K562 (cell line): ENCODE measurements around the gene KRT81. TPM values are rescaled to one million over a fixed set of nuclear protein-coding genes. Genes with fewer than 3 reads are reported as not detected.

Experiments
- ATAC-seq: fragments of 200-7000 bp; cut with Tn5 transposase; 3 replicates; pipeline ENCODE4 v1.9.1; 2020; ENCODE audit warnings: moderate library complexity
- BruUV-seq: library from RNA; stranded (reverse); fragments of 400-500 nt; replicated peaks from 2 replicates; lab custom pipeline; 2021; lab: Mats Ljungman, UMichigan
- CTCF ChIA-PET: fragments of 300-600 bp; formaldehyde crosslinking; extraction: SDS; loops from one replicate; lab custom pipeline; 2021; ENCODE audit warnings: low intra/inter-chr PET ratio; lab: Yijun Ruan, JAX
- POLR2A ChIA-PET: fragments of 300-600, 350-650 bp; sonication (Branson Sonifier 250); formaldehyde crosslinking; extraction: SDS; loops from one replicate; lab custom pipeline; 2021; ENCODE audit warnings: antibody characterized with exemption, inconsistent platforms; lab: Yijun Ruan, JAX
- DNase-seq, 4 experiments: peaks; one replicate each; pipeline versions ENCODE4 v3.0.0 to v3.0.0-alpha.2; 2011 to 2018; ENCODE audit warnings: low spot score in 3 of 4, mixed read lengths in 3 of 4; ENCODE audit errors: extremely low read depth in 1 of 4
- FAIRE-seq: peaks from 2 replicates; lab custom pipeline; 2011; peaks lifted over from hg19 to GRCh38; lab: Jason Lieb, UNC
- H2AFZ ChIP-seq: 2 replicates; pipeline ENCODE4 v1.6.0; 2011; ENCODE audit warnings: low read depth, low read length, control low read depth, inconsistent platforms
- H3K27ac ChIP-seq: fragments of 200-600 bp; 3 replicates; pipeline ENCODE4 v1.8.0; 2011; ENCODE audit warnings: low read depth, mild to moderate bottlenecking, control low read depth, inconsistent platforms, low read length, moderate library complexity, mixed read lengths; ENCODE audit errors: extremely low read depth
- H3K27me3 ChIP-seq, 2 experiments: fragments of 300-600 bp in 1 of 2; 2 replicates in 1 of 2; 3 replicates in 1 of 2; pipeline versions ENCODE4 v1.6.0 to v1.8.0; 2011; ENCODE audit warnings: inconsistent platforms in 2 of 2, low read length in 2 of 2, mild to moderate bottlenecking in 1 of 2, mixed read lengths in 1 of 2, moderate library complexity in 1 of 2; ENCODE audit not compliant: control insufficient read depth in 2 of 2, insufficient read depth in 2 of 2
- H3K36me3 ChIP-seq: fragments of 300-600 bp; 3 replicates; pipeline ENCODE4 v1.8.0; 2011; ENCODE audit warnings: mild to moderate bottlenecking, low read length, inconsistent platforms; ENCODE audit not compliant: control insufficient read depth, insufficient read depth
- H3K4me1 ChIP-seq, 2 experiments: fragments of 200-600 bp in 1 of 2; replicated peaks in 1 of 2; 2 replicates in 1 of 2; 3 replicates in 1 of 2; pipeline versions ENCODE4 v1.5.1 to v1.8.0; 2011; ENCODE audit warnings: inconsistent platforms in 2 of 2, low read length in 2 of 2, mild to moderate bottlenecking in 1 of 2, mixed read lengths in 1 of 2, moderate library complexity in 1 of 2; ENCODE audit not compliant: control insufficient read depth in 2 of 2, insufficient read depth in 2 of 2
- H3K4me2 ChIP-seq: 2 replicates; pipeline ENCODE4 v1.6.1; 2011; ENCODE audit warnings: low read length, control low read depth, inconsistent platforms, mixed read lengths; ENCODE audit not compliant: insufficient read depth
- H3K4me3 ChIP-seq: fragments of 200-600 bp; sonication (generic), shearing (Covaris generic); 2 replicates; pipeline ENCODE4 v1.5.1; 2016; ENCODE audit warnings: control low read depth, inconsistent platforms
- H3K79me2 ChIP-seq: fragments of 200-600 bp; 3 replicates; pipeline ENCODE4 v1.8.0; 2011; ENCODE audit warnings: low read length, inconsistent platforms; ENCODE audit not compliant: control insufficient read depth, insufficient read depth
- H3K9ac ChIP-seq, 2 experiments: 2 replicates each; pipeline versions ENCODE4 v1.6.0 to v1.6.1; 2011; ENCODE audit warnings: low read depth in 2 of 2, low read length in 2 of 2, control low read depth in 1 of 2, inconsistent platforms in 1 of 2, mild to moderate bottlenecking in 1 of 2, mixed read lengths in 1 of 2; ENCODE audit not compliant: insufficient read depth in 1 of 2
- H3K9me1 ChIP-seq: one replicate; pipeline ENCODE4 v1.6.0; 2011; ENCODE audit warnings: inconsistent platforms, mild to moderate bottlenecking, low read length, moderate library complexity; ENCODE audit not compliant: control insufficient read depth, insufficient read depth
- H3K9me3 ChIP-seq: replicated peaks from 2 replicates; pipeline ENCODE4 v1.5.1; 2011; ENCODE audit warnings: low read depth, low read length, inconsistent platforms; ENCODE audit not compliant: control insufficient read depth, insufficient read depth
- H4K20me1 ChIP-seq: replicated peaks from 2 replicates; pipeline ENCODE4 v1.6.1; 2011; ENCODE audit warnings: low read length, inconsistent platforms, mixed read lengths; ENCODE audit not compliant: control insufficient read depth, insufficient read depth
- ELK3 ChIP-seq: fragments of 450-650 bp; formaldehyde crosslinking; IDR thresholded peaks from 2 replicates; pipeline ENCODE4 v1.4.0; 2020; ENCODE audit warnings: mild to moderate bottlenecking
- HES1 ChIP-seq: fragments of 450-650 bp; IDR thresholded peaks from 2 replicates; pipeline ENCODE4 v1.6.1; 2016; ENCODE audit warnings: low read depth, mild to moderate bottlenecking, moderate library complexity
- HNRNPK ChIP-seq: fragments of 200-400 bp; formaldehyde crosslinking; IDR thresholded peaks from one replicate; pipeline ENCODE4 v1.6.1; 2018; ENCODE audit warnings: mild to moderate bottlenecking, low read depth, low read length; ENCODE audit not compliant: poor library complexity, severe bottlenecking
- PTBP1 ChIP-seq: fragments of 200-400 bp; formaldehyde crosslinking; IDR thresholded peaks from 2 replicates; pipeline ENCODE4 v1.6.1; 2017; ENCODE audit warnings: low read depth, low read length
- SIRT6 ChIP-seq: IDR thresholded peaks from one replicate; pipeline ENCODE4 v1.6.1; 2012; ENCODE audit warnings: low read depth, mild to moderate bottlenecking, control low read depth, inconsistent platforms, low read length, moderate library complexity
- TGIF2 ChIP-seq: sonication (generic); formaldehyde crosslinking; IDR thresholded peaks from 2 replicates; pipeline ENCODE4 v1.8.1; 2022; ENCODE audit warnings: mild to moderate bottlenecking, missing genetic modification reagents, moderate library complexity
- ZNF280B ChIP-seq: fragments of 250-450 bp; sonication (Bioruptor Pico); IDR thresholded peaks from 2 replicates; pipeline ENCODE4 v1.5.1; 2021; ENCODE audit warnings: mild to moderate bottlenecking
- WGBS: fragments of 100-300 bp; shearing (Covaris generic); methylation state at CpG from one replicate; pipeline ENCODE4 v1.1.6; 2016; ENCODE audit warnings: low coverage, mixed read lengths; ENCODE audit not compliant: insufficient coverage; ENCODE audit errors: missing lambda C conversion rate; 5-methylcytosine and 5-hydroxymethylcytosine counted together
- in situ Hi-C: fragments of 300-500 bp; cut with MboI; formaldehyde crosslinking; loops from 4 replicates; pipeline ENCODE4 v1.15.0; 2018; ENCODE audit warnings: inconsistent platforms, mixed read lengths
- intact Hi-C: fragments of 100-400 bp; cut with micrococcal nuclease; formaldehyde crosslinking; loops from 2 replicates; pipeline ENCODE4 v1.14.2; 2022
- polyA plus RNA-seq, 8 experiments: library from polyadenylated mRNA; depleted of rRNA in 4 of 8; stranded (reverse) in 5 of 8; unstranded in 3 of 8; fragments of >200 nt; fragmentation: Nextera tagmentation in 2 of 8; fragmentation: Illumina TruSeq in 1 of 8; extraction: Ambion mirVana in 2 of 8; extraction: Trizol in 1 of 8; gene quantifications; 2 replicates each; pipeline versions ENCODE4 v1.2.1 to v1.2.3, GENCODE V29; 2011 to 2014; ENCODE audit warnings: inconsistent platforms in 1 of 8, missing spikeins in 1 of 8
- total RNA-seq, 7 experiments: library from RNA; depleted of rRNA in 6 of 7; stranded (reverse); fragments of >200 nt in 6 of 7; fragmentation: Illumina TruSeq in 2 of 7; extraction: Trizol in 2 of 7; gene quantifications; 2 replicates each; pipeline versions ENCODE4 v1.2.1 to v1.2.3, GENCODE V29; 2011 to 2021; ENCODE audit warnings: low replicate concordance in 1 of 7

KRT81 gene
- total and polyA plus RNA-seq, 9 of the 15 experiments (the other 6 are each of a cell fraction or from before 2014, with no cell fraction given), result 0.27 TPM; not detected in 8

GRCh38 chr12:52254965-52255751 is 36.2 kb downstream of the KRT81 start:
- in situ Hi-C loops (no loop called here), intact Hi-C loops (no loop called here)
- Histone ChIP-seq H3K27ac (no peak overlapping the region), H2AFZ (no peak overlapping the region), H3K27me3 (peaks cover 31 to 67% of the 10 kb centered on the region in 2 experiments), H3K4me1 (peaks cover 0 to 5% of the 10 kb centered on the region in 2 experiments; a peak in 1 of 5 replicates), H4K20me1 (0 out of 2 replicates have a peak, but pooled peaks cover 4% of the 10 kb centered on the region), H3K9me1 (no peaks in the 10 kb centered on the region), H3K9ac (no peak overlapping the region), H3K79me2 (no peaks in the 10 kb centered on the region), H3K4me2 (no peak overlapping the region), H3K9me3 (no peaks in the 10 kb centered on the region), H3K4me3 (no peak overlapping the region), H3K36me3 (no peaks in the 10 kb centered on the region)
- CTCF ChIA-PET, result no interaction called here
- WGBS, result 1% methylated on average over 7 of the region's 7 CpGs
- no peak for DNase-seq
- ATAC-seq, result no peak
- POLR2A ChIA-PET, result interaction anchor here (0.5 to 1.3 kb wide), 2 partner anchors 9 to 24 kb away, joined by 3 to 9 read pairs; no protein-coding TSS in a partner anchor
- TF ChIP-seq HES1, result no peak
- no peak for TF ChIP-seq PTBP1
- no peak for TF ChIP-seq TGIF2 (CRISPR knock-in tag)
- no peak for TF ChIP-seq HNRNPK
- TF ChIP-seq SIRT6, result no peak
- no peak for TF ChIP-seq ZNF280B (CRISPR knock-in tag)
- TF ChIP-seq ELK3 (CRISPR knock-in tag), result no peak
- no TSS peak for BruUV-seq
- no peak for FAIRE-seq
